HepG2 (cell line): Measurements from ENCODE around the gene WDR27. TPM values are rescaled to one million over a fixed set of nuclear protein-coding genes. Genes with fewer than 3 reads are reported as not detected.
A peak's percentile ranks its signal among the peaks of the same experiment; 100 is the strongest.
"Not testable (repeated sequence)": the region's sequence is repeated elsewhere in the genome, so short reads cannot be mapped to it uniquely, and the experiment has no call there.

ENCODE experiments used
- ATAC-seq: fragments of 200-7000 bp; cut with Tn5 transposase; 3 replicates; pipeline ENCODE4 v1.9.1; 2020; ENCODE audit warnings: mild to moderate bottlenecking, moderate library complexity
- BruUV-seq: library from RNA; stranded (reverse); fragments of 400-500 nt; replicated peaks from 2 replicates; lab custom pipeline; 2021; lab: Mats Ljungman, UMichigan
- CTCF ChIA-PET: fragments of 300-600 bp; formaldehyde crosslinking; extraction: SDS; loops from one replicate; lab custom pipeline; 2021; ENCODE audit warnings: low total read pairs, inconsistent platforms, low intra/inter-chr PET ratio; lab: Yijun Ruan, JAX
- POLR2A ChIA-PET: fragments of 350-600 bp; sonication (Branson Sonifier 250); formaldehyde crosslinking; loops from one replicate; lab custom pipeline; 2020; ENCODE audit warnings: antibody characterized with exemption, inconsistent platforms; lab: Yijun Ruan, JAX
- DNase-seq: peaks from one replicate; pipeline ENCODE4 v3.0.0-alpha.2; 2015; ENCODE audit warnings: low spot score
- FAIRE-seq: peaks from 3 replicates; lab custom pipeline; 2011; peaks lifted over from hg19 to GRCh38; lab: Jason Lieb, UNC
- H2AFZ ChIP-seq: one replicate; pipeline ENCODE4 v1.6.1; 2011; ENCODE audit warnings: low read length, inconsistent platforms
- H3K27ac ChIP-seq: fragments of 300-600 bp; 3 replicates; pipeline ENCODE4 v1.8.0; 2011; ENCODE audit warnings: mixed run types, mild to moderate bottlenecking, mixed read lengths, low read length, inconsistent platforms; ENCODE audit not compliant: insufficient read depth; ENCODE audit errors: extremely low read length
- H3K27me3 ChIP-seq, 2 experiments: fragments of 200-600 bp in 1 of 2; 2 replicates in 1 of 2; 3 replicates in 1 of 2; pipeline versions ENCODE4 v1.6.0 to v1.8.0; 2011; ENCODE audit warnings: low read length in 2 of 2, mild to moderate bottlenecking in 2 of 2, moderate library complexity in 2 of 2, inconsistent platforms in 1 of 2; ENCODE audit not compliant: insufficient read depth in 2 of 2, control insufficient read depth in 1 of 2
- H3K36me3 ChIP-seq, 2 experiments: fragments of 200-600 bp in 1 of 2; replicated peaks in 1 of 2; 2 replicates in 1 of 2; 3 replicates in 1 of 2; pipeline versions ENCODE4 v1.5.1 to v1.8.0; 2011; ENCODE audit warnings: low read length in 2 of 2, inconsistent platforms in 1 of 2; ENCODE audit not compliant: insufficient read depth in 2 of 2, control insufficient read depth in 1 of 2
- H3K4me1 ChIP-seq: 2 replicates; pipeline ENCODE4 v1.5.1; 2012; ENCODE audit warnings: low read length, inconsistent platforms; ENCODE audit not compliant: insufficient read depth
- H3K4me2 ChIP-seq: 2 replicates; pipeline ENCODE4 v1.6.0; 2011; ENCODE audit warnings: low read depth, low read length, inconsistent platforms
- H3K4me3 ChIP-seq, 3 experiments: fragments of 200-600 bp in 1 of 3; sonication (generic), shearing (Covaris generic) in 1 of 3; replicated peaks in 1 of 3; 2 replicates each; pipeline ENCODE4 v1.5.1; 2011 to 2016; ENCODE audit warnings: low read length in 3 of 3, inconsistent platforms in 2 of 3, low read depth in 2 of 3, mild to moderate bottlenecking in 2 of 3, control low read depth in 1 of 3, mixed read lengths in 1 of 3; ENCODE audit not compliant: insufficient read depth in 1 of 3
- H3K79me2 ChIP-seq: one replicate; pipeline ENCODE4 v1.6.1; 2011; ENCODE audit warnings: low read length, inconsistent platforms; ENCODE audit not compliant: insufficient read depth
- H3K9ac ChIP-seq: 2 replicates; pipeline ENCODE4 v1.6.0; 2011; ENCODE audit warnings: mild to moderate bottlenecking, low read depth, low read length, inconsistent platforms; ENCODE audit not compliant: insufficient read depth
- H3K9me3 ChIP-seq: 2 replicates; pipeline ENCODE4 v1.5.1; 2012; ENCODE audit warnings: mild to moderate bottlenecking, low read length
- H4K20me1 ChIP-seq: 2 replicates; pipeline ENCODE4 v1.6.0; 2011; ENCODE audit warnings: inconsistent platforms, mild to moderate bottlenecking, low read length, moderate library complexity; ENCODE audit not compliant: insufficient read depth
- MAFK ChIP-seq, 2 experiments: IDR thresholded peaks in 1 of 2; conservative IDR thresholded peaks in 1 of 2; 2 replicates each; pipeline ENCODE4 v1.6.1; 2011; ENCODE audit warnings: improper control_type of control experiment in 2 of 2, low read length in 2 of 2
- ZNF841 ChIP-seq: sonication (generic); formaldehyde crosslinking; IDR thresholded peaks from 2 replicates; pipeline ENCODE4 v1.8.1; 2023; ENCODE audit warnings: missing genetic modification reagents, borderline replicate concordance
- WGBS: methylation state at CpG from one replicate; pipeline ENCODE4 v1.1.6; 2017; ENCODE audit warnings: low lambda C conversion rate; 5-methylcytosine and 5-hydroxymethylcytosine counted together
- in situ Hi-C: cut with HindIII; loops from 2 replicates; pipeline ENCODE4 v1.10.0; 2017; ENCODE audit warnings: low pct_unique_long_range_greater_than_20kb; ENCODE audit not compliant: extremely low pct_ligation_motif_present
- intact Hi-C: fragments of 100-400 bp; cut with micrococcal nuclease; formaldehyde crosslinking; loops from one replicate; pipeline ENCODE4 v1.10.0; 2022; ENCODE audit not compliant: unreplicated experiment
- polyA plus RNA-seq, 8 experiments: library from polyadenylated mRNA; depleted of rRNA in 3 of 8; stranded (reverse) in 7 of 8; unstranded in 1 of 8; fragments of >200 nt; fragmentation: Illumina TruSeq in 4 of 8; extraction: Trizol in 4 of 8; gene quantifications; 2 replicates each; pipeline versions ENCODE4 v1.2.1 to v1.2.3, GENCODE V29; 2011 to 2016; ENCODE audit warnings: low read depth in 4 of 8, missing spikeins in 1 of 8, mixed read lengths in 1 of 8; ENCODE audit not compliant: insufficient read depth in 1 of 8
- total RNA-seq, 5 experiments: library from RNA; depleted of rRNA; stranded (reverse); fragments of >200 nt; fragmentation: Illumina TruSeq; extraction: Trizol; gene quantifications; 2 replicates each; pipeline ENCODE4 v1.2.3, GENCODE V29; 2016; ENCODE audit warnings: low read depth in 1 of 5

Gene WDR27
- total and polyA plus RNA-seq, 2 of the 13 experiments (the other 11 are each of a cell fraction or from before 2014, with no cell fraction given) = 34.1 to 80.3 TPM

DNA sequence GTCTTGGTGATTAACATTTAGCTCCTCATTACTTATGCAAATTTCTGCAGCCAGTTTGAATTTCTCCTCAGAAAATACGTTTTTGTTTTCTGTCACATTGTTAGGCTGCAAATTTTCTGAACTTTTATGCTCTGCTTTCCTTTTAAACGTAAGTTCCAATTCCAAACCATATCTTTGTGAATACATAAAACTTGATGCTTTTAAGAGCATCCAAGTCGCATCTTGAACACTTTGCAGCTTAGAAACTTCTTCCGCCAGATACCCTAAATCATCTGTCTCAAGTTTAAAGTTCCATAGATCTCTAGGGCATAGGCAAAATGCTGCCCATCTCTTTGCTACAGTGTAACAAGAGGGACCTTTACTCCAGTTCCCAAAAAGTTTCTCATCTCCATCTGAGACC lies 234.1 kb downstream of the WDR27 start:
- 40% methylated on average over 4 of the region's 4 CpGs for WGBS
- H3K4me1 ChIP-seq, intact Hi-C loops, DNase-seq, H3K27me3 ChIP-seq, H4K20me1 ChIP-seq, H3K4me3 ChIP-seq, H3K36me3 ChIP-seq, H2AFZ ChIP-seq, in situ Hi-C loops, CTCF ChIA-PET, BruUV-seq, H3K27ac ChIP-seq, ATAC-seq, FAIRE-seq, H3K79me2 ChIP-seq, POLR2A ChIA-PET, H3K9ac ChIP-seq, H3K4me2 ChIP-seq: not testable (repeated sequence)
- TF ChIP-seq ZNF841 (CRISPR knock-in tag) = peak; percentile 93
- H3K9me3 ChIP-seq = peaks cover 34% of the 10 kb centered on the region

GRCh38 chr6:169466256-169466655 lies 235.6 kb downstream of the WDR27 start:
- H3K27me3 ChIP-seq, H3K4me2 ChIP-seq, H3K36me3 ChIP-seq, H3K9ac ChIP-seq, BruUV-seq, FAIRE-seq, H4K20me1 ChIP-seq, H3K27ac ChIP-seq, DNase-seq, intact Hi-C loops, CTCF ChIA-PET, in situ Hi-C loops, ATAC-seq, H3K4me3 ChIP-seq, H3K79me2 ChIP-seq, H2AFZ ChIP-seq, H3K4me1 ChIP-seq, POLR2A ChIA-PET: not testable (repeated sequence)
- peaks cover 34% of the 10 kb centered on the region for H3K9me3 ChIP-seq
- 0 out of 4 replicates have a peak, but pooled peaks of 1 of the 2 experiments have one; percentile 24 for TF ChIP-seq MAFK (conservative IDR thresholded peaks at IDR 0.05 in 1 of 2, IDR thresholded peaks at IDR 0.05 in 1 of 2; ENCODE audit: low read length in 2 of 2)
- 49% methylated on average over 2 of the region's 2 CpGs for WGBS
